ENCODE measurements around the gene TOP2A.

The TOP2A gene

GRCh38 chr17:40462343-40463121, 44.8 kb upstream of the TOP2A start:
- no peak for DNase-seq (ENCODE audit: low spot score)
- in situ Hi-C loops (cut with MboI; ENCODE audit: low sequenced_read_pairs, unreplicated experiment), result no loop called here
- TF ChIP-seq CTCF (IDR thresholded peaks at IDR 0.05; ENCODE audit: borderline replicate concordance, control extremely low read depth, extremely low read depth, insufficient read depth, missing control alignments), result no peak

GRCh38 chr17:40461732-40462342, 44.1 kb upstream of the TOP2A start:
- in situ Hi-C loops (cut with MboI; ENCODE audit: low sequenced_read_pairs, unreplicated experiment), result no loop called here
- TF ChIP-seq CTCF (IDR thresholded peaks at IDR 0.05; ENCODE audit: borderline replicate concordance, control extremely low read depth, extremely low read depth, insufficient read depth, missing control alignments), result no peak
- DNase-seq (ENCODE audit: low spot score), result no peak

GRCh38 chr17:40460968-40461731, 43.5 kb upstream of the TOP2A start:
- TF ChIP-seq CTCF (IDR thresholded peaks at IDR 0.05; ENCODE audit: borderline replicate concordance, control extremely low read depth, extremely low read depth, insufficient read depth, missing control alignments), result no peak
- no peak for DNase-seq (ENCODE audit: low spot score)
- in situ Hi-C loops (cut with MboI; ENCODE audit: low sequenced_read_pairs, unreplicated experiment), result no loop called here

GRCh38 chr17:40460604-40460967, 42.9 kb upstream of the TOP2A start:
- in situ Hi-C loops (cut with MboI; ENCODE audit: low sequenced_read_pairs, unreplicated experiment), result no loop called here
- DNase-seq (ENCODE audit: low spot score), result no peak
- no peak for TF ChIP-seq CTCF (IDR thresholded peaks at IDR 0.05; ENCODE audit: borderline replicate concordance, control extremely low read depth, extremely low read depth, insufficient read depth, missing control alignments)

GRCh38 chr17:40459636-40460603, 42.2 kb upstream of the TOP2A start:
- in situ Hi-C loops (cut with MboI; ENCODE audit: low sequenced_read_pairs, unreplicated experiment), result no loop called here
- TF ChIP-seq CTCF (IDR thresholded peaks at IDR 0.05; ENCODE audit: borderline replicate concordance, control extremely low read depth, extremely low read depth, insufficient read depth, missing control alignments), result no peak
- no peak for DNase-seq (ENCODE audit: low spot score)

Data from GM13976 (cell line).